ENCODE measurements around the gene DUSP22.

Gene DUSP22

GRCh38 chr6:382883-383810 lies 90.9 kb downstream of the DUSP22 start:
- Histone ChIP-seq H3K36me3 (no peaks in the 10 kb centered on the region), H3K9me3 (no peaks in the 10 kb centered on the region), H3K4me3 (ENCODE audit: low read depth in 1 of 2, low read length in 1 of 2) (no peak overlapping the region), H3K4me1 (ENCODE audit: control insufficient read depth in 1 of 2, insufficient read depth in 1 of 2, low read depth in 1 of 2, low read length in 1 of 2) (no peaks in the 10 kb centered on the region), H3K27ac (no peak overlapping the region), H3K27me3 (peaks cover 75% of the 10 kb centered on the region)
- TF ChIP-seq CTCF (IDR thresholded peaks at IDR 0.05): no peak

GRCh38 chr6:383856-384255 lies 91.6 kb downstream of the DUSP22 start:
- Histone ChIP-seq H3K27me3 (peaks cover 76% of the 10 kb centered on the region), H3K36me3 (no peaks in the 10 kb centered on the region), H3K4me1 (ENCODE audit: control insufficient read depth in 1 of 2, insufficient read depth in 1 of 2, low read depth in 1 of 2, low read length in 1 of 2) (no peaks in the 10 kb centered on the region), H3K9me3 (no peaks in the 10 kb centered on the region), H3K27ac (no peak overlapping the region), H3K4me3 (ENCODE audit: low read depth in 1 of 2, low read length in 1 of 2) (no peak overlapping the region)
- TF ChIP-seq CTCF (IDR thresholded peaks at IDR 0.05): no peak

DNA sequence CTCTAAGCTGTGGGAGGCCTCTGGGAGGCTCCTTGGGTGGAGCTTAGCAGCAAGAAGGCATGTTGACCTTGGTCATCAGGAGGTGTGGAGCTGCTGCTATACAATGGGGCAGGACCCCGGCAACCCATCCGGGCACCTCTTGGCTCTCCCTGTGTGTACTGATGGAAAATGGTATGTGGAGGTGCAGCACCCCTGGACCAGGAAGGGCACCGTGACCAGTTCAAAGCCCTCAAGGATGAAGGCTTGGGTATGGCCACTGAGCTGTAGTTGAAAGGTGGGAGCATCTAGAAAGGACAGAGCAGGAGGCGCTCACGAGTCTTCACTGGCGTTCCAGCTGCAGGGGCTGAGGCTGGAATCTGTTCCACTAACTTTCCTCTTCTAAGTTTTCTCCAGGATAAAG lies 92.6 kb downstream of the DUSP22 start:
- no peak for TF ChIP-seq CTCF (IDR thresholded peaks at IDR 0.05)
- peaks cover 76% of the 10 kb centered on the region for H3K27me3 ChIP-seq
- H3K9me3 ChIP-seq: no peaks in the 10 kb centered on the region
- no peak overlapping the region for H3K4me3 ChIP-seq (ENCODE audit: low read depth in 1 of 2, low read length in 1 of 2)
- no peaks in the 10 kb centered on the region for H3K36me3 ChIP-seq
- no peak overlapping the region for H3K27ac ChIP-seq
- H3K4me1 ChIP-seq (ENCODE audit: control insufficient read depth in 1 of 2, insufficient read depth in 1 of 2, low read depth in 1 of 2, low read length in 1 of 2): no peaks in the 10 kb centered on the region

DNA sequence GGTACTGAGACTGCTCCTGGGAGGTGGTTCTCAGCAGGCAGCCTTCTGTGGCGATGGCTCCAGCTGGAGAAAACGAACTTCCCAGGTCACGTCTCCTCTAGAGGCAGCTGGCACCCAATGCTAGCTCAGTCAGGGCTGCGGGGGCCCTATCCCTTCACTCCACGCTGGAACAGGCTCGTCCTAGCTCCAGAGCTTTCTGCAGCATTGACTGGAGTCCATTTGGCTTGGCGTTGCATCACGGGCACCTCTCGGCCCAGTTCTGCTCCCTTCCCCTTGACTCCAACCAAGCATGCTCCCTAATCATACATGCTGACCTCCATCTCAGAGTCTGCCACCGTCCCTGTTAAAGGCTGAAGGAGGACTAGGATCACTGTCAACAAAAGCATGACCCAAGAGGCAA lies 93.3 kb downstream of the DUSP22 start:
- peaks cover 76% of the 10 kb centered on the region for H3K27me3 ChIP-seq
- H3K9me3 ChIP-seq: no peaks in the 10 kb centered on the region
- H3K4me1 ChIP-seq (ENCODE audit: control insufficient read depth in 1 of 2, insufficient read depth in 1 of 2, low read depth in 1 of 2, low read length in 1 of 2): no peaks in the 10 kb centered on the region
- TF ChIP-seq CTCF (IDR thresholded peaks at IDR 0.05): no peak
- no peak overlapping the region for H3K4me3 ChIP-seq (ENCODE audit: low read depth in 1 of 2, low read length in 1 of 2)
- H3K36me3 ChIP-seq: no peaks in the 10 kb centered on the region
- no peak overlapping the region for H3K27ac ChIP-seq

DNA sequence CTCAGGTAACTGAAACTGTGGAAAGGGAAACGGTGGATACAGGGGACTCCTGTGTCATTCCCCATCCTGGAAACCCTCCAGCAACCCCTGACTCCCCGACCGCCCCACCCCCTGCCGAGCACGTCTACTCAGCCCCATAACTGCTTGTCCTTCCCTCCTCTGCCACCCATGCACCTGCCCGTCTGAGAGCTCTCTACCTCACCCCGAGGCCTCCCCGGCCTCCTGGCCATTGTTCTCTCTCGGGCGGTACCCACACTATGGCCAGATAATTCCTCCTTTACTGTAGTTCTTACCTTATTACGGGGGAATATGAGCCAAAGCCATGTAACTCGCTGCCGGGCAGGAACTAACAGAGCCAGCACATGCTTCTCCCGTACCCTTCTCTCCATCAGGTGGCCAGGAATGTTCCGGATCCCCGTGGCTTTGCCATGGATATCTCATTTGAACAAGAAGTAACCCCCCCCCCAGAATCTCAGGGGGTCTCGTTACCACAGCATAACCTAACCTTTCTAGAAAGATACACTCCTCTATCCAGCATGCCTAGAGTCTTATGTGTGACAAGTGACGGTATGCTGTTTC lies 94.5 kb downstream of the DUSP22 start:
- H3K27me3 ChIP-seq: peaks cover 82% of the 10 kb centered on the region
- TF ChIP-seq CTCF (IDR thresholded peaks at IDR 0.05): no peak
- no peak overlapping the region for H3K27ac ChIP-seq

More for the DNA sequence above, 94.5 kb downstream of the DUSP22 start:
- Histone ChIP-seq H3K4me1 (ENCODE audit: control insufficient read depth in 1 of 2, insufficient read depth in 1 of 2, low read depth in 1 of 2, low read length in 1 of 2) (peaks cover 5 to 8% of the 10 kb centered on the region in 2 experiments), H3K4me3 (ENCODE audit: low read depth in 1 of 2, low read length in 1 of 2) (no peak overlapping the region), H3K36me3 (no peaks in the 10 kb centered on the region), H3K9me3 (no peaks in the 10 kb centered on the region)
